ENCODE results near the gene FLNC. TPM values are rescaled to one million over a fixed set of nuclear protein-coding genes. Genes with fewer than 3 reads are reported as not detected.

The FLNC gene
- total and polyA plus RNA-seq, 2 of the 13 experiments (the other 11 are each of a cell fraction or from before 2014, with no cell fraction given) = 0.02 TPM; not detected in 1

DNA sequence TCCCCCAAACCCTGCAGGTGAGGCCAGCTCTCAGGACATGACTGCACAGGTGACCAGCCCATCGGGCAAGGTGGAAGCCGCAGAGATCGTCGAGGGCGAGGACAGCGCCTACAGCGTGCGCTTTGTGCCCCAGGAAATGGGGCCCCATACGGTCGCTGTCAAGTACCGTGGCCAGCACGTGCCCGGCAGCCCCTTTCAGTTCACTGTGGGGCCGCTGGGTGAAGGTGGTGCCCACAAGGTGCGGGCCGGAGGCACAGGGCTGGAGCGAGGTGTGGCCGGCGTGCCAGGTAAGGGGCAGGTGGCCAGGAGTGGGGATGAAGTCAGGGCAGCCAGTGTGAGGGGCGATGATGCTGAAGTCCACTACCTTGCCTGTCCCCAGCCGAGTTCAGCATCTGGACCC, 24.2 kb downstream of the FLNC start:
- ChIA-PET CTCF (ENCODE audit: low intra/inter-chr PET ratio, low total read pairs) (no interaction called here), POLR2A (no interaction called here)
- TF ChIP-seq, protein P1, sequence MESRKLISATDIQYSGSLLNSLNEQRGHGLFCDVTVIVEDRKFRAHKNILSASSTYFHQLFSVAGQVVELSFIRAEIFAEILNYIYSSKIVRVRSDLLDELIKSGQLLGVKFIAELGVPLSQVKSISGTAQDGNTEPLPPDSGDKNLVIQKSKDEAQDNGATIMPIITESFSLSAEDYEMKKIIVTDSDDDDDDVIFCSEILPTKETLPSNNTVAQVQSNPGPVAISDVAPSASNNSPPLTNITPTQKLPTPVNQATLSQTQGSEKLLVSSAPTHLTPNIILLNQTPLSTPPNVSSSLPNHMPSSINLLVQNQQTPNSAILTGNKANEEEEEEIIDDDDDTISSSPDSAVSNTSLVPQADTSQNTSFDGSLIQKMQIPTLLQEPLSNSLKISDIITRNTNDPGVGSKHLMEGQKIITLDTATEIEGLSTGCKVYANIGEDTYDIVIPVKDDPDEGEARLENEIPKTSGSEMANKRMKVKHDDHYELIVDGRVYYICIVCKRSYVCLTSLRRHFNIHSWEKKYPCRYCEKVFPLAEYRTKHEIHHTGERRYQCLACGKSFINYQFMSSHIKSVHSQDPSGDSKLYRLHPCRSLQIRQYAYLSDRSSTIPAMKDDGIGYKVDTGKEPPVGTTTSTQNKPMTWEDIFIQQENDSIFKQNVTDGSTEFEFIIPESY (CRISPR knock-in tag; IDR thresholded peaks at IDR 0.05) = no peak
- TF ChIP-seq ZNF33A (CRISPR knock-in tag; IDR thresholded peaks at IDR 0.05; ENCODE audit: borderline replicate concordance) (no peak), HHEX (CRISPR knock-in tag; IDR thresholded peaks at IDR 0.05) (no peak), ARNT (IDR thresholded peaks at IDR 0.05) (no peak), ZNF549 (CRISPR knock-in tag; IDR thresholded peaks at IDR 0.05) (no peak), IRX3 (CRISPR knock-in tag; IDR thresholded peaks at IDR 0.05; ENCODE audit: borderline replicate concordance, low read depth) (no peak), PAF1 (CRISPR knock-in tag; IDR thresholded peaks at IDR 0.05) (no peak), CHD2 (IDR thresholded peaks at IDR 0.05; ENCODE audit: low read depth, low read length) (no peak), FOSL2 (CRISPR knock-in tag; IDR thresholded peaks at IDR 0.05) (no peak), TAF15 (IDR thresholded peaks at IDR 0.05; ENCODE audit: low read depth, low read length, poor library complexity, severe bottlenecking) (no peak), RAD51 (IDR thresholded peaks at IDR 0.05; ENCODE audit: borderline replicate concordance) (no peak)
- TF ChIP-seq, protein P2, sequence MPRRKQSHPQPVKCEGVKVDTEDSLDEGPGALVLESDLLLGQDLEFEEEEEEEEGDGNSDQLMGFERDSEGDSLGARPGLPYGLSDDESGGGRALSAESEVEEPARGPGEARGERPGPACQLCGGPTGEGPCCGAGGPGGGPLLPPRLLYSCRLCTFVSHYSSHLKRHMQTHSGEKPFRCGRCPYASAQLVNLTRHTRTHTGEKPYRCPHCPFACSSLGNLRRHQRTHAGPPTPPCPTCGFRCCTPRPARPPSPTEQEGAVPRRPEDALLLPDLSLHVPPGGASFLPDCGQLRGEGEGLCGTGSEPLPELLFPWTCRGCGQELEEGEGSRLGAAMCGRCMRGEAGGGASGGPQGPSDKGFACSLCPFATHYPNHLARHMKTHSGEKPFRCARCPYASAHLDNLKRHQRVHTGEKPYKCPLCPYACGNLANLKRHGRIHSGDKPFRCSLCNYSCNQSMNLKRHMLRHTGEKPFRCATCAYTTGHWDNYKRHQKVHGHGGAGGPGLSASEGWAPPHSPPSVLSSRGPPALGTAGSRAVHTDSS (CRISPR knock-in tag; conservative IDR thresholded peaks at IDR 0.05) = no peak
- TF ChIP-seq, protein P3, sequence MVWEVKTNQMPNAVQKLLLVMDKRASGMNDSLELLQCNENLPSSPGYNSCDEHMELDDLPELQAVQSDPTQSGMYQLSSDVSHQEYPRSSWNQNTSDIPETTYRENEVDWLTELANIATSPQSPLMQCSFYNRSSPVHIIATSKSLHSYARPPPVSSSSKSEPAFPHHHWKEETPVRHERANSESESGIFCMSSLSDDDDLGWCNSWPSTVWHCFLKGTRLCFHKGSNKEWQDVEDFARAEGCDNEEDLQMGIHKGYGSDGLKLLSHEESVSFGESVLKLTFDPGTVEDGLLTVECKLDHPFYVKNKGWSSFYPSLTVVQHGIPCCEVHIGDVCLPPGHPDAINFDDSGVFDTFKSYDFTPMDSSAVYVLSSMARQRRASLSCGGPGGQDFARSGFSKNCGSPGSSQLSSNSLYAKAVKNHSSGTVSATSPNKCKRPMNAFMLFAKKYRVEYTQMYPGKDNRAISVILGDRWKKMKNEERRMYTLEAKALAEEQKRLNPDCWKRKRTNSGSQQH (CRISPR knock-in tag; IDR thresholded peaks at IDR 0.05; ENCODE audit: low read depth) = no peak
- TF ChIP-seq, protein P4, sequence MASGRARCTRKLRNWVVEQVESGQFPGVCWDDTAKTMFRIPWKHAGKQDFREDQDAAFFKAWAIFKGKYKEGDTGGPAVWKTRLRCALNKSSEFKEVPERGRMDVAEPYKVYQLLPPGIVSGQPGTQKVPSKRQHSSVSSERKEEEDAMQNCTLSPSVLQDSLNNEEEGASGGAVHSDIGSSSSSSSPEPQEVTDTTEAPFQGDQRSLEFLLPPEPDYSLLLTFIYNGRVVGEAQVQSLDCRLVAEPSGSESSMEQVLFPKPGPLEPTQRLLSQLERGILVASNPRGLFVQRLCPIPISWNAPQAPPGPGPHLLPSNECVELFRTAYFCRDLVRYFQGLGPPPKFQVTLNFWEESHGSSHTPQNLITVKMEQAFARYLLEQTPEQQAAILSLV (CRISPR knock-in tag; IDR thresholded peaks at IDR 0.05; ENCODE audit: borderline replicate concordance) = no peak
- TF ChIP-seq, protein P5, sequence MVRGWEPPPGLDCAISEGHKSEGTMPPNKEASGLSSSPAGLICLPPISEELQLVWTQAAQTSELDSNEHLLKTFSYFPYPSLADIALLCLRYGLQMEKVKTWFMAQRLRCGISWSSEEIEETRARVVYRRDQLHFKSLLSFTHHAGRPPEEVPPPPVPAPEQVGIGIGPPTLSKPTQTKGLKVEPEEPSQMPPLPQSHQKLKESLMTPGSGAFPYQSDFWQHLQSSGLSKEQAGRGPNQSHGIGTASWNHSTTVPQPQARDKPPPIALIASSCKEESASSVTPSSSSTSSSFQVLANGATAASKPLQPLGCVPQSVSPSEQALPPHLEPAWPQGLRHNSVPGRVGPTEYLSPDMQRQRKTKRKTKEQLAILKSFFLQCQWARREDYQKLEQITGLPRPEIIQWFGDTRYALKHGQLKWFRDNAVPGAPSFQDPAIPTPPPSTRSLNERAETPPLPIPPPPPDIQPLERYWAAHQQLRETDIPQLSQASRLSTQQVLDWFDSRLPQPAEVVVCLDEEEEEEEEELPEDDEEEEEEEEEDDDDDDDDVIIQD (CRISPR knock-in tag; IDR thresholded peaks at IDR 0.05; ENCODE audit: low read depth) = no peak
- H3K79me2 ChIP-seq (ENCODE audit: insufficient read depth, low read length) = no peaks in the 10 kb centered on the region
- H2AFZ ChIP-seq (ENCODE audit: low read length) = no peak overlapping the region
- BruUV-seq (replicated peaks) = no TSS peak
- no peak overlapping the region for H3K27ac ChIP-seq (ENCODE audit: extremely low read length, insufficient read depth, low read length)
- H3K36me3 ChIP-seq (replicated peaks in 1 of 2; ENCODE audit: control insufficient read depth in 1 of 2, insufficient read depth in 2 of 2, low read length in 2 of 2) = no peaks in the 10 kb centered on the region
- no peaks in the 10 kb centered on the region for H3K4me1 ChIP-seq (ENCODE audit: insufficient read depth, low read length)
- FAIRE-seq (no peak), ATAC-seq (no peak), DNase-seq (ENCODE audit: low spot score) (no peak)
- intact Hi-C loops (cut with micrococcal nuclease; ENCODE audit: unreplicated experiment) (no loop called here), in situ Hi-C loops (cut with HindIII; ENCODE audit: extremely low pct_ligation_motif_present, low pct_unique_long_range_greater_than_20kb) (no loop called here)
- no peaks in the 10 kb centered on the region for H4K20me1 ChIP-seq (ENCODE audit: insufficient read depth, low read length)
- H3K9ac ChIP-seq (ENCODE audit: insufficient read depth, low read depth, low read length) = no peak overlapping the region
- no peaks in the 10 kb centered on the region for H3K9me3 ChIP-seq (ENCODE audit: low read length)
- WGBS (ENCODE audit: low lambda C conversion rate) = 73% methylated on average over 16 of the region's 21 CpGs
- H3K27me3 ChIP-seq (ENCODE audit: control insufficient read depth in 1 of 2, insufficient read depth in 2 of 2, low read length in 2 of 2) = peaks cover 13 to 63% of the 10 kb centered on the region in 2 experiments; a peak in 4 of 5 replicates
- no peak overlapping the region for H3K4me2 ChIP-seq (ENCODE audit: low read depth, low read length)
- no peak overlapping the region for H3K4me3 ChIP-seq (replicated peaks in 1 of 3; ENCODE audit: insufficient read depth in 1 of 3, low read depth in 2 of 3, low read length in 3 of 3)
